Neutrophil (primary cell): ENCODE results near the gene ZNF410.

Experiments
- H3K27ac ChIP-seq: fragments of 200-600 bp; sonication (generic); 2 replicates; pipeline ENCODE4 v1.5.1; 2016; ENCODE audit warnings: mild to moderate bottlenecking, moderate library complexity
- H3K27me3 ChIP-seq: fragments of 200-600 bp; sonication (generic); 2 replicates; pipeline ENCODE4 v1.6.0; 2016; ENCODE audit warnings: mild to moderate bottlenecking
- H3K36me3 ChIP-seq: fragments of 200-600 bp; sonication (generic); 2 replicates; pipeline ENCODE4 v1.5.1; 2017
- H3K4me1 ChIP-seq, 2 experiments: fragments of 200-600 bp in 1 of 2; sonication (generic) in 1 of 2; 1 replicate in 1 of 2; 2 replicates in 1 of 2; pipeline versions ENCODE4 v1.5.1 to v1.6.1; 2013 to 2016; ENCODE audit warnings: low read depth in 1 of 2, low read length in 1 of 2, mild to moderate bottlenecking in 1 of 2, moderate library complexity in 1 of 2; ENCODE audit not compliant: control insufficient read depth in 1 of 2, insufficient read depth in 1 of 2
- H3K4me3 ChIP-seq, 2 experiments: fragments of 200-600 bp in 1 of 2; sonication (generic) in 1 of 2; 1 replicate in 1 of 2; 2 replicates in 1 of 2; pipeline ENCODE4 v1.5.1; 2013 to 2016; ENCODE audit warnings: low read depth in 1 of 2, low read length in 1 of 2, mild to moderate bottlenecking in 1 of 2, moderate library complexity in 1 of 2
- H3K9me3 ChIP-seq: fragments of 200-600 bp; sonication (generic); 2 replicates; pipeline ENCODE4 v1.5.1; 2016
- TF ChIP-seq, protein P1 (sequence below): fragments of 200-600 bp; sonication (generic); IDR thresholded peaks from 2 replicates; pipeline ENCODE4 v1.5.1; 2016; ENCODE audit warnings: antibody characterized with exemption

The ZNF410 gene

GRCh38 chr14:73944432-73945158, 57.9 kb downstream of the ZNF410 start:
- no peaks in the 10 kb centered on the region for H3K36me3 ChIP-seq
- no peak overlapping the region for H3K27ac ChIP-seq
- H3K4me3 ChIP-seq = no peak overlapping the region
- no peaks in the 10 kb centered on the region for H3K27me3 ChIP-seq
- H3K4me1 ChIP-seq = peaks cover 16 to 28% of the 10 kb centered on the region in 2 experiments
- no peaks in the 10 kb centered on the region for H3K9me3 ChIP-seq
- TF ChIP-seq, protein P1, sequence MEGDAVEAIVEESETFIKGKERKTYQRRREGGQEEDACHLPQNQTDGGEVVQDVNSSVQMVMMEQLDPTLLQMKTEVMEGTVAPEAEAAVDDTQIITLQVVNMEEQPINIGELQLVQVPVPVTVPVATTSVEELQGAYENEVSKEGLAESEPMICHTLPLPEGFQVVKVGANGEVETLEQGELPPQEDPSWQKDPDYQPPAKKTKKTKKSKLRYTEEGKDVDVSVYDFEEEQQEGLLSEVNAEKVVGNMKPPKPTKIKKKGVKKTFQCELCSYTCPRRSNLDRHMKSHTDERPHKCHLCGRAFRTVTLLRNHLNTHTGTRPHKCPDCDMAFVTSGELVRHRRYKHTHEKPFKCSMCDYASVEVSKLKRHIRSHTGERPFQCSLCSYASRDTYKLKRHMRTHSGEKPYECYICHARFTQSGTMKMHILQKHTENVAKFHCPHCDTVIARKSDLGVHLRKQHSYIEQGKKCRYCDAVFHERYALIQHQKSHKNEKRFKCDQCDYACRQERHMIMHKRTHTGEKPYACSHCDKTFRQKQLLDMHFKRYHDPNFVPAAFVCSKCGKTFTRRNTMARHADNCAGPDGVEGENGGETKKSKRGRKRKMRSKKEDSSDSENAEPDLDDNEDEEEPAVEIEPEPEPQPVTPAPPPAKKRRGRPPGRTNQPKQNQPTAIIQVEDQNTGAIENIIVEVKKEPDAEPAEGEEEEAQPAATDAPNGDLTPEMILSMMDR = no peak

GRCh38 chr14:73945159-73945670, 58.6 kb downstream of the ZNF410 start:
- H3K9me3 ChIP-seq = no peaks in the 10 kb centered on the region
- TF ChIP-seq, protein P1 = no peak
- H3K4me3 ChIP-seq = no peak overlapping the region
- no peaks in the 10 kb centered on the region for H3K36me3 ChIP-seq
- no peak overlapping the region for H3K27ac ChIP-seq
- H3K4me1 ChIP-seq = peaks cover 16 to 29% of the 10 kb centered on the region in 2 experiments
- H3K27me3 ChIP-seq = no peaks in the 10 kb centered on the region

DNA sequence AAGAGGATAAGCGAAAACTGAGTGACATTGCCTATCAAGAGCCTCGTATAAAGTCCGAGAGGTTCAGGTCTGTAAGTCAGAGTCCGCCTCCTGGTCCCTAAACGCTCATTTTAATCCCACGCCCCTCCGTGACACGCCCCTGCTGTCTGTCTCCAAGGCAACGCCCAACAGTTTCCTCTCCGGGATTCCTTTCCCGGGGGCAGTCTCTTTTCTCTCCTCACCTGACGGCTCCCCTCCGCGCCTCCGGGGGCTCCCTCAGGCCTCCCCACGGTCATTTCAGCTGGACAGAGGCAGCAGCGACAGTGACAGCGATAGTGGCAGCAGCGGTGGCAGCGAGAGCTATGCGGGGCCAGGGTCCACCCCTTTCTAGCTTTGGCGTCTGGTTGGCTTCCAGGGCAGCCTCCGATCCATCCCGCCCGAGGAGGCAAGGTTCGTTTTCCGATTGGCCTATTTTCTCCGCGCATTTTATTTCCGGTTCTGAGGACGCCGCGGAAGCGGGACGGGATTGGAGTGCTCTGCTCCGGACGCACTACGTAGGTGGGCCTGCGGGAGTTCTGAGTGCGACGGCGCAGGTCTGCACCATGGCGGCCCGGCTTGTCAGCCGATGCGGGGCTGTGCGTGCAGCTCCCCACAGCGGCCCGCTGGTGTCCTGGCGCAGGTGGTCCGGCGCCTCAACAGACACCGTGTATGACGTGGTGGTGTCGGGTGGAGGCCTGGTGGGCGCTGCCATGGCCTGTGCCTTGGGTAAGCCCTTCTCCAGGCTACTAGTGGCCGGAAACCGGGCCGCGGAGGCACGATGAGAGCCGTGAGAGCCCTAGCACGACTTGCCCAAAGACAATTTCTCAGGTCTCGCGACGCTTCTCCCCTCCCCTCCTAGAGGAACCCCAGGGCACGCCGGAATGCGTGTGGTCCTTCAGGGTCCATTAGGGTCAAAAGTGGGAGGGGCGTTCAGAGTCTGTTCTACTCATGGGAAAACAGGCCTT, 63.4 kb downstream of the ZNF410 start, which contains the start of the genes COQ6 and FAM161B:
TSS of gene COQ6 (plus strand) at position 551 of the 983 bp plus-strand sequence. CDS start at position 582, 31 bp downstream.
TSS of gene FAM161B (minus strand) at position 343 of the 983 bp plus-strand sequence. CDS start at position 275, 68 bp downstream.
- Histone ChIP-seq H3K27me3 (no peaks in the 10 kb centered on the region), H3K27ac (peak within 1 kb of the TSS; percentile 80), H3K4me3 (peak within 1 kb of the TSS; percentile 79 to 83), H3K36me3 (peaks cover 8% of the 10 kb centered on the region), H3K4me1 (peaks cover 0 to 13% of the 10 kb centered on the region in 2 experiments), H3K9me3 (no peaks in the 10 kb centered on the region)
- TF ChIP-seq, protein P1 = peak; percentile 42

DNA sequence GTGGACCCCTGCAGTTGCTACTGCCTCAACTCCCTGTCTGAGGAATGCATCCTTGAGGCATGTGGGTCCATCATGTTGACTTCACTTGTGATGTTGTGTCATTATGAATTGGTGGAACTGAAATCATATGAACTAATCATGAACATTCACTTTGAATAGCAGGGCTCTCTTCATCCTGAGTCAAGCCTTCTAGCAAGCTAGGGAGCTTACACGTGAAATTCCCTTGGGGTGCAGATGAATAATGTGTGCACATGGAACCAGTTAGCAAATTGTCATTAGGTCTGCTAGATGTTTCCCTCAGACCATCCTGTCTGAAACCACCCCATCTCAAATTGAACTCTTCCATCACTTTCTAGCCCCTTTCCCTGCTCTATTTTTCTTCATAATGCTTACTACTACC, 67.1 kb downstream of the ZNF410 start:
- Histone ChIP-seq H3K9me3 (no peaks in the 10 kb centered on the region), H3K27ac (no peak overlapping the region), H3K27me3 (no peaks in the 10 kb centered on the region), H3K4me3 (no peak overlapping the region), H3K4me1 (peaks cover 0 to 13% of the 10 kb centered on the region in 2 experiments), H3K36me3 (peaks cover 34% of the 10 kb centered on the region)
- TF ChIP-seq, protein P1 = no peak

- TF ChIP-seq, protein P1 = no peak
- Histone ChIP-seq H3K4me1 (peaks cover 0 to 2% of the 10 kb centered on the region in 2 experiments), H3K27me3 (no peaks in the 10 kb centered on the region), H3K27ac (no peak overlapping the region), H3K36me3 (peaks cover 54% of the 10 kb centered on the region), H3K4me3 (no peak overlapping the region), H3K9me3 (no peaks in the 10 kb centered on the region)
These were observed 69.0 kb downstream of the ZNF410 start for GRCh38 chr14:73955674-73956073.
